ENCODE data around the gene ASAP3.
"Not testable (repeated sequence)": the region's sequence is repeated elsewhere in the genome, so short reads cannot be mapped to it uniquely, and the experiment has no call there.

The ASAP3 gene

GRCh38 chr1:23514111-23514679, 30.2 kb upstream of the ASAP3 start:
- no peak for DNase-seq

GRCh38 chr1:23509896-23510295, 25.9 kb upstream of the ASAP3 start:
- DNase-seq = no peak

- DNase-seq = no peak
Observed at GRCh38 chr1:23506376-23507107, 22.6 kb upstream of the ASAP3 start.

GRCh38 chr1:23505851-23506250, 21.9 kb upstream of the ASAP3 start:
- no peak for DNase-seq

- not testable (repeated sequence) for DNase-seq
Observed at GRCh38 chr1:23504156-23504555, 20.2 kb upstream of the ASAP3 start.

GRCh38 chr1:23502951-23503350, 19.0 kb upstream of the ASAP3 start:
- DNase-seq = no peak

- DNase-seq = no peak
Observed at GRCh38 chr1:23500466-23500865, 16.5 kb upstream of the ASAP3 start.

GRCh38 chr1:23497777-23498439, 13.9 kb upstream of the ASAP3 start:
- no peak for DNase-seq

GRCh38 chr1:23496490-23497181, 12.7 kb upstream of the ASAP3 start:
- no peak for DNase-seq

- DNase-seq = not testable (repeated sequence)
Observed at GRCh38 chr1:23494836-23495235, 10.9 kb upstream of the ASAP3 start.

GRCh38 chr1:23492776-23493175, 8.8 kb upstream of the ASAP3 start:
- DNase-seq = not testable (repeated sequence)

- no peak for DNase-seq
Observed at GRCh38 chr1:23492132-23492720, 8.2 kb upstream of the ASAP3 start.

GRCh38 chr1:23489842-23490241, 5.9 kb upstream of the ASAP3 start:
- DNase-seq = no peak

- no peak for DNase-seq
Observed at GRCh38 chr1:23485002-23485332, 988 bp upstream of the ASAP3 start.

- DNase-seq = peak; percentile 69
Observed at GRCh38 chr1:23484253-23485001, 448 bp upstream of the ASAP3 start.

- no peak for DNase-seq
Observed at GRCh38 chr1:23481904-23482303, 2.1 kb downstream of the ASAP3 start.

- no peak for DNase-seq
Observed at GRCh38 chr1:23481026-23481597, 2.9 kb downstream of the ASAP3 start.

- no peak for DNase-seq
Observed at GRCh38 chr1:23480187-23481025, 3.6 kb downstream of the ASAP3 start.

- DNase-seq = no peak
Observed at GRCh38 chr1:23479666-23479941, 4.4 kb downstream of the ASAP3 start.

- DNase-seq = no peak
Observed at GRCh38 chr1:23478896-23479665, 4.9 kb downstream of the ASAP3 start.
